Measurements from ENCODE around the gene FYN.

- TF ChIP-seq RAD21 (IDR thresholded peaks at IDR 0.05; ENCODE audit: low read depth) (no peak), CEBPB (IDR thresholded peaks at IDR 0.05) (no peak), REST (IDR thresholded peaks at IDR 0.05; ENCODE audit: low read depth) (no peak), FOXM1 (IDR thresholded peaks at IDR 0.05; ENCODE audit: borderline replicate concordance, low read depth) (no peak), TAF1 (IDR thresholded peaks at IDR 0.05; ENCODE audit: low read depth) (no peak), USF1 (IDR thresholded peaks at IDR 0.05) (no peak), EP300 (IDR thresholded peaks at IDR 0.05; ENCODE audit: borderline replicate concordance) (no peak), TEAD4 (IDR thresholded peaks at IDR 0.05) (no peak), MAX (IDR thresholded peaks at IDR 0.05) (no peak), NFIC (IDR thresholded peaks at IDR 0.05) (no peak), YY1 (IDR thresholded peaks at IDR 0.05; ENCODE audit: low read depth) (no peak), CREB1 (IDR thresholded peaks at IDR 0.05; ENCODE audit: low read depth) (no peak)
Measured at GRCh38 chr6:111750153-111750552, 123.1 kb downstream of the FYN start.

Measured in Ishikawa (cell line).